Mammary epithelial cell (primary cell): ENCODE measurements around the gene SLC6A11.

ENCODE experiments used
- EZH2 ChIP-seq: IDR thresholded peaks from 2 replicates; pipeline ENCODE4 v1.6.1; 2012; ENCODE audit warnings: low read length, inconsistent platforms, borderline replicate concordance
- TF ChIP-seq, protein P1 (sequence below), 2 donors: IDR thresholded peaks in 1 of 2; conservative IDR thresholded peaks in 1 of 2; 2 replicates each; pipeline ENCODE4 v1.5.1; 2011 to 2012; ENCODE audit warnings: inconsistent platforms in 2 of 2, low read length in 2 of 2, mild to moderate bottlenecking in 2 of 2, control low read depth in 1 of 2, low read depth in 1 of 2; ENCODE audit not compliant: insufficient read depth in 1 of 2; ENCODE audit errors: extremely low read depth in 1 of 2

DNA sequence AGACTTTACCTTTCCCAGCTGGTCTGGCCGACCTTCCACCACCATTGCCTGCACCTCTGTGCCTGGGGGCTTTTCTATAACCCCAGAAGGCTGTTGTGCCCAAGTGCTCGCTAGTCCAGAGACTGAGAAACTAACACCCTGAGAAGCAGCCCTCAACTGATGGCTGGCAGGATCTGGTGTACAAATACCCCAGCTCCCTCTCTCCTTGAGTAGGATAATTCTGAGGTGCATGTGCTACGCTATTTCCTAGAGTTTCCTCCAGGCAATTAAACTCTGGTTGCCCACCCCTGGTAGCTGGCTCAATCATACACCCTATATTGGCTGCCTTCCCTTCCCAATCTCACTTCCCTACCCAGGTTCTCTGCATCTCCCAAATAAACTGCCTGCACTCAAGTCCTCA, 165.0 kb downstream of the SLC6A11 start:
- TF ChIP-seq, protein P1, sequence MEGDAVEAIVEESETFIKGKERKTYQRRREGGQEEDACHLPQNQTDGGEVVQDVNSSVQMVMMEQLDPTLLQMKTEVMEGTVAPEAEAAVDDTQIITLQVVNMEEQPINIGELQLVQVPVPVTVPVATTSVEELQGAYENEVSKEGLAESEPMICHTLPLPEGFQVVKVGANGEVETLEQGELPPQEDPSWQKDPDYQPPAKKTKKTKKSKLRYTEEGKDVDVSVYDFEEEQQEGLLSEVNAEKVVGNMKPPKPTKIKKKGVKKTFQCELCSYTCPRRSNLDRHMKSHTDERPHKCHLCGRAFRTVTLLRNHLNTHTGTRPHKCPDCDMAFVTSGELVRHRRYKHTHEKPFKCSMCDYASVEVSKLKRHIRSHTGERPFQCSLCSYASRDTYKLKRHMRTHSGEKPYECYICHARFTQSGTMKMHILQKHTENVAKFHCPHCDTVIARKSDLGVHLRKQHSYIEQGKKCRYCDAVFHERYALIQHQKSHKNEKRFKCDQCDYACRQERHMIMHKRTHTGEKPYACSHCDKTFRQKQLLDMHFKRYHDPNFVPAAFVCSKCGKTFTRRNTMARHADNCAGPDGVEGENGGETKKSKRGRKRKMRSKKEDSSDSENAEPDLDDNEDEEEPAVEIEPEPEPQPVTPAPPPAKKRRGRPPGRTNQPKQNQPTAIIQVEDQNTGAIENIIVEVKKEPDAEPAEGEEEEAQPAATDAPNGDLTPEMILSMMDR (conservative IDR thresholded peaks at IDR 0.05 in 1 of 2, IDR thresholded peaks at IDR 0.05 in 1 of 2; ENCODE audit: extremely low read depth in 1 of 2, insufficient read depth in 1 of 2, low read depth in 1 of 2, low read length in 2 of 2): no peak
- TF ChIP-seq EZH2: no peak
